Measurements from ENCODE around the gene SERPINA1.

GRCh38 chr14:94401083-94401482 is 12.7 kb upstream of the SERPINA1 start:
- TF ChIP-seq POLR2AphosphoS5 (IDR thresholded peaks at IDR 0.05; ENCODE audit: low read depth, low read length) (no peak), TCF7L2 (IDR thresholded peaks at IDR 0.05; ENCODE audit: low read depth, low read length) (no peak), SIN3A (IDR thresholded peaks at IDR 0.05; ENCODE audit: borderline replicate concordance, insufficient read depth, low read depth, low read length) (no peak)
- TF ChIP-seq, protein P1, sequence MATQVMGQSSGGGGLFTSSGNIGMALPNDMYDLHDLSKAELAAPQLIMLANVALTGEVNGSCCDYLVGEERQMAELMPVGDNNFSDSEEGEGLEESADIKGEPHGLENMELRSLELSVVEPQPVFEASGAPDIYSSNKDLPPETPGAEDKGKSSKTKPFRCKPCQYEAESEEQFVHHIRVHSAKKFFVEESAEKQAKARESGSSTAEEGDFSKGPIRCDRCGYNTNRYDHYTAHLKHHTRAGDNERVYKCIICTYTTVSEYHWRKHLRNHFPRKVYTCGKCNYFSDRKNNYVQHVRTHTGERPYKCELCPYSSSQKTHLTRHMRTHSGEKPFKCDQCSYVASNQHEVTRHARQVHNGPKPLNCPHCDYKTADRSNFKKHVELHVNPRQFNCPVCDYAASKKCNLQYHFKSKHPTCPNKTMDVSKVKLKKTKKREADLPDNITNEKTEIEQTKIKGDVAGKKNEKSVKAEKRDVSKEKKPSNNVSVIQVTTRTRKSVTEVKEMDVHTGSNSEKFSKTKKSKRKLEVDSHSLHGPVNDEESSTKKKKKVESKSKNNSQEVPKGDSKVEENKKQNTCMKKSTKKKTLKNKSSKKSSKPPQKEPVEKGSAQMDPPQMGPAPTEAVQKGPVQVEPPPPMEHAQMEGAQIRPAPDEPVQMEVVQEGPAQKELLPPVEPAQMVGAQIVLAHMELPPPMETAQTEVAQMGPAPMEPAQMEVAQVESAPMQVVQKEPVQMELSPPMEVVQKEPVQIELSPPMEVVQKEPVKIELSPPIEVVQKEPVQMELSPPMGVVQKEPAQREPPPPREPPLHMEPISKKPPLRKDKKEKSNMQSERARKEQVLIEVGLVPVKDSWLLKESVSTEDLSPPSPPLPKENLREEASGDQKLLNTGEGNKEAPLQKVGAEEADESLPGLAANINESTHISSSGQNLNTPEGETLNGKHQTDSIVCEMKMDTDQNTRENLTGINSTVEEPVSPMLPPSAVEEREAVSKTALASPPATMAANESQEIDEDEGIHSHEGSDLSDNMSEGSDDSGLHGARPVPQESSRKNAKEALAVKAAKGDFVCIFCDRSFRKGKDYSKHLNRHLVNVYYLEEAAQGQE (IDR thresholded peaks at IDR 0.05; ENCODE audit: insufficient read depth in 1 of 2, low read depth in 2 of 2, low read length in 1 of 2), result no peak
- TF ChIP-seq, protein P2, sequence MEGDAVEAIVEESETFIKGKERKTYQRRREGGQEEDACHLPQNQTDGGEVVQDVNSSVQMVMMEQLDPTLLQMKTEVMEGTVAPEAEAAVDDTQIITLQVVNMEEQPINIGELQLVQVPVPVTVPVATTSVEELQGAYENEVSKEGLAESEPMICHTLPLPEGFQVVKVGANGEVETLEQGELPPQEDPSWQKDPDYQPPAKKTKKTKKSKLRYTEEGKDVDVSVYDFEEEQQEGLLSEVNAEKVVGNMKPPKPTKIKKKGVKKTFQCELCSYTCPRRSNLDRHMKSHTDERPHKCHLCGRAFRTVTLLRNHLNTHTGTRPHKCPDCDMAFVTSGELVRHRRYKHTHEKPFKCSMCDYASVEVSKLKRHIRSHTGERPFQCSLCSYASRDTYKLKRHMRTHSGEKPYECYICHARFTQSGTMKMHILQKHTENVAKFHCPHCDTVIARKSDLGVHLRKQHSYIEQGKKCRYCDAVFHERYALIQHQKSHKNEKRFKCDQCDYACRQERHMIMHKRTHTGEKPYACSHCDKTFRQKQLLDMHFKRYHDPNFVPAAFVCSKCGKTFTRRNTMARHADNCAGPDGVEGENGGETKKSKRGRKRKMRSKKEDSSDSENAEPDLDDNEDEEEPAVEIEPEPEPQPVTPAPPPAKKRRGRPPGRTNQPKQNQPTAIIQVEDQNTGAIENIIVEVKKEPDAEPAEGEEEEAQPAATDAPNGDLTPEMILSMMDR (IDR thresholded peaks at IDR 0.05), result no peak

Data from Panc1 (cell line).